ENCODE results near the gene HIRA. TPM values are rescaled to one million over a fixed set of nuclear protein-coding genes. Genes with fewer than 3 reads are reported as not detected.

Gene HIRA
- total RNA-seq, 1 experiment from 2014 or later: 50.6 TPM

- H3K36me3 ChIP-seq (ENCODE audit: insufficient read depth, low read length, poor library complexity, severe bottlenecking): peaks cover 68% of the 10 kb centered on the region
- DNase-seq (ENCODE audit: low spot score): no peak
- no peaks in the 10 kb centered on the region for H3K27me3 ChIP-seq (replicated peaks; ENCODE audit: insufficient read depth, low read depth, low read length, poor library complexity)
- no peaks in the 10 kb centered on the region for H3K9me3 ChIP-seq (ENCODE audit: low read depth, low read length, poor library complexity, severe bottlenecking)
- ChIA-PET POLR2A (ENCODE audit: low non-redundant PET) (no interaction called here), CTCF (no interaction called here)
- no peak overlapping the region for H3K4me3 ChIP-seq (ENCODE audit: low read depth, low read length, poor library complexity, severe bottlenecking)
- H3K27ac ChIP-seq (ENCODE audit: low read depth, low read length, poor library complexity, severe bottlenecking): no peak overlapping the region
- intact Hi-C loops (cut with micrococcal nuclease; ENCODE audit: unreplicated experiment): no loop called here
- BruUV-seq (replicated peaks): no TSS peak
- TF ChIP-seq CTCF (conservative IDR thresholded peaks at IDR 0.05; ENCODE audit: low read depth, low read length) (no peak), EZH2 (IDR thresholded peaks at IDR 0.05; ENCODE audit: borderline replicate concordance, low read depth, low read length, poor library complexity, severe bottlenecking) (no peak)
- no peaks in the 10 kb centered on the region for H3K4me1 ChIP-seq (ENCODE audit: insufficient read depth, low read length, poor library complexity, severe bottlenecking)
These were observed 53.2 kb downstream of the HIRA start for GRCh38 chr22:19378344-19378674.

GRCh38 chr22:19377565-19378343, 53.8 kb downstream of the HIRA start:
- DNase-seq (ENCODE audit: low spot score): no peak
- CTCF ChIA-PET: no interaction called here
- no peak for TF ChIP-seq CTCF (conservative IDR thresholded peaks at IDR 0.05; ENCODE audit: low read depth, low read length)
- TF ChIP-seq EZH2 (IDR thresholded peaks at IDR 0.05; ENCODE audit: borderline replicate concordance, low read depth, low read length, poor library complexity, severe bottlenecking): no peak
- Histone ChIP-seq H3K27ac (ENCODE audit: low read depth, low read length, poor library complexity, severe bottlenecking) (no peak overlapping the region), H3K9me3 (ENCODE audit: low read depth, low read length, poor library complexity, severe bottlenecking) (no peaks in the 10 kb centered on the region), H3K4me3 (ENCODE audit: low read depth, low read length, poor library complexity, severe bottlenecking) (no peak overlapping the region), H3K27me3 (replicated peaks; ENCODE audit: insufficient read depth, low read depth, low read length, poor library complexity) (no peaks in the 10 kb centered on the region), H3K36me3 (ENCODE audit: insufficient read depth, low read length, poor library complexity, severe bottlenecking) (peaks cover 67% of the 10 kb centered on the region), H3K4me1 (ENCODE audit: insufficient read depth, low read length, poor library complexity, severe bottlenecking) (no peaks in the 10 kb centered on the region)
- no TSS peak for BruUV-seq (replicated peaks)
- intact Hi-C loops (cut with micrococcal nuclease; ENCODE audit: unreplicated experiment): no loop called here
- POLR2A ChIA-PET (ENCODE audit: low non-redundant PET): no interaction called here

- intact Hi-C loops (cut with micrococcal nuclease; ENCODE audit: unreplicated experiment): no loop called here
- no TSS peak for BruUV-seq (replicated peaks)
- no peaks in the 10 kb centered on the region for H3K27me3 ChIP-seq (replicated peaks; ENCODE audit: insufficient read depth, low read depth, low read length, poor library complexity)
- no peak overlapping the region for H3K27ac ChIP-seq (ENCODE audit: low read depth, low read length, poor library complexity, severe bottlenecking)
- POLR2A ChIA-PET (ENCODE audit: low non-redundant PET): no interaction called here
- no peak for DNase-seq (ENCODE audit: low spot score)
- H3K4me1 ChIP-seq (ENCODE audit: insufficient read depth, low read length, poor library complexity, severe bottlenecking): no peaks in the 10 kb centered on the region
- H3K36me3 ChIP-seq (ENCODE audit: insufficient read depth, low read length, poor library complexity, severe bottlenecking): peaks cover 65% of the 10 kb centered on the region
- CTCF ChIA-PET: no interaction called here
- TF ChIP-seq CTCF (conservative IDR thresholded peaks at IDR 0.05; ENCODE audit: low read depth, low read length) (no peak), EZH2 (IDR thresholded peaks at IDR 0.05; ENCODE audit: borderline replicate concordance, low read depth, low read length, poor library complexity, severe bottlenecking) (no peak)
- H3K4me3 ChIP-seq (ENCODE audit: low read depth, low read length, poor library complexity, severe bottlenecking): no peak overlapping the region
- no peaks in the 10 kb centered on the region for H3K9me3 ChIP-seq (ENCODE audit: low read depth, low read length, poor library complexity, severe bottlenecking)
These were observed 54.6 kb downstream of the HIRA start for GRCh38 chr22:19376971-19377370.
